ENCODE results near the gene ROMO1.
"Not testable (repeated sequence)": the region's sequence is repeated elsewhere in the genome, so short reads cannot be mapped to it uniquely, and the experiment has no call there.

Gene ROMO1

GRCh38 chr20:35681960-35682359 lies 17.2 kb upstream of the ROMO1 start:
- no peak for DNase-seq

DNA sequence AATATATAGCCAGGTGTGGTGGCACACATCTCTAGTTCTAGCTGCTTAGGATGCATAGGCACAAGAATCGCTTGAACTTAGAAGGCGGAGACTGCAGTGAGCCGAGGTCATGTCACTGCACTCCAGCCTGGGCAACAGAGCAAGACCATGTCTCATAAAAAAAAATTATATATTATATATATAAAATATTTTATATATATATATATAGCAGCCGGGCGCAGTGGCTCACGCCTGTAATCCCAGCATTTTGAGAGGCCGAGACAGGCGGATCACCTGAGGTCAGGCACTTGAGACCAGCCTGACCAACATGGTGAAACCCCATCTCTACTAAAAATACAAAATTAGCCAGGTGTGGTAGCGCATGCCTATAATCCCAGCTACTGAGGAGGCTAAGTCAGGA lies 13.8 kb upstream of the ROMO1 start:
- DNase-seq: not testable (repeated sequence)

- not testable (repeated sequence) for DNase-seq
These were observed 12.3 kb upstream of the ROMO1 start for GRCh38 chr20:35686872-35687271.

DNA sequence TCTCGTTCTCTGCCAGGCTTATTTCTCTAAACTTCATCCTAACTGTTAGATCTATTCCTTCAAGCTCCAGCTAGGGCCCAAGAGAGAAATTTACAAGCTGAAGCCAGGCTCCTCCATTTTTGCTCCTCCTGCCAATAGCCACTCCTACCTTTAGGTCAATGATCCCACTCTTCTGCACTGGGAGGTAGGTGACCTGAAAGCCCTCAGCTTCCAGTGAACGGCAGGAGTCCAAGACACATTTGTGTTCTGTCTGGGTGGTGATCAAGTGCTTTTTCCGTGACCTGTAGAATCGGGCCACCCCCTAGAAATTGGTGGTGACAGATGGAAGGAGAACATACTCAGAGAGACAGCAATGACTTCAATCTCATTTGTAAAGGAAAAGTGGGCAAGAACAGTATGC lies 8.9 kb upstream of the ROMO1 start:
- no peak for DNase-seq

DNA sequence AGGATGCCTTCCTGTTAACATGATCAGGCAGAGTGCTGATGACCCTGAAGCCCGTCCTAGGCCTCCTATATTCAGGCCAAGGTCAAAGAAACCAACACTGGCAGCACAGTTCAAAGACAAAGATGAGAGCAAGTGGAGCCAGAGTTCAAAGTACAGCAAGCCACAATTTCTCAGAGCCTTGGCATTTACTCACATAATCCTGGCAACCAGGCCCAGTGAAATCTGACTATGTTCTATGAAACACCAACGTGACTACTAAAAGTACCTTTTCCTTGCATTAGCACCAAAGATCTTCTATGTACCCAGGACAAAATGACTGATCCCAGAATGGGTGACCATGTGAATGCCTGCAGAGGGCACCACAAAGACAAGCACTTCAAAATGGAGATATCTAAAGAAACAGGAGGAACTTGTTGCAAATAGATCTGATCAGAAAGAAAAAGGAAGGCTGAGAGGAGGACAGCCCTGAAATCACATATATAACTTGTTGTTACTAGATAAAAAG lies 3.9 kb upstream of the ROMO1 start:
- DNase-seq: no peak

- no peak for DNase-seq
These were observed 3.2 kb upstream of the ROMO1 start for GRCh38 chr20:35695978-35696377.

DNA sequence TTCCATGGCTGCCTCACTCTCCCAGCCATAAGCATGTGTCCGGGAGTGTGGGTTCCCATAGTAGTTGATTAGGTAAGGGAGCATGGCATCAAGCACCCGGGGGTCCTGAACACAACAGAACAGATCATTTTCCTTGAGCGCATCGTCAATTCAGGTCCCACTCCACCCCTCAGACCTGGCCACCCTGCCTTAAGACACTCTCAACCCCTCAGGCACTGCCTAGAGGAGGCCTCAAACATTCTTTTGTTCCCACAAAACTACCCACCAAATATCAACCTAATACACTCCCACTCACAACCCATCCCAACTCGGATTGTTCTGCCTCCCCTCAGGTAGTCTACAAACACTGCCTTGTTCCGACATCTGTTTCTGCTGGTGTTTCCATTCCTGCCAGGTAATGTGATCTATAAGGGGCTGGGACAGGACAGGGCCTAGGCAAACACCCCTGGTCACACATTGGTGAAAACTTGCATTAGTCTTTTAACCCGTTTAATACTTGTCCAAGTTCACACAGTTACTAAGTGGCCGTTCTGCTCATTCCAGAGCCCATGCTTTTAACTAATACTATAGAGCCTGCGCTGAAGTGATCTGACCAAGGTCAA lies 1.4 kb upstream of the ROMO1 start:
- no peak for DNase-seq

DNA sequence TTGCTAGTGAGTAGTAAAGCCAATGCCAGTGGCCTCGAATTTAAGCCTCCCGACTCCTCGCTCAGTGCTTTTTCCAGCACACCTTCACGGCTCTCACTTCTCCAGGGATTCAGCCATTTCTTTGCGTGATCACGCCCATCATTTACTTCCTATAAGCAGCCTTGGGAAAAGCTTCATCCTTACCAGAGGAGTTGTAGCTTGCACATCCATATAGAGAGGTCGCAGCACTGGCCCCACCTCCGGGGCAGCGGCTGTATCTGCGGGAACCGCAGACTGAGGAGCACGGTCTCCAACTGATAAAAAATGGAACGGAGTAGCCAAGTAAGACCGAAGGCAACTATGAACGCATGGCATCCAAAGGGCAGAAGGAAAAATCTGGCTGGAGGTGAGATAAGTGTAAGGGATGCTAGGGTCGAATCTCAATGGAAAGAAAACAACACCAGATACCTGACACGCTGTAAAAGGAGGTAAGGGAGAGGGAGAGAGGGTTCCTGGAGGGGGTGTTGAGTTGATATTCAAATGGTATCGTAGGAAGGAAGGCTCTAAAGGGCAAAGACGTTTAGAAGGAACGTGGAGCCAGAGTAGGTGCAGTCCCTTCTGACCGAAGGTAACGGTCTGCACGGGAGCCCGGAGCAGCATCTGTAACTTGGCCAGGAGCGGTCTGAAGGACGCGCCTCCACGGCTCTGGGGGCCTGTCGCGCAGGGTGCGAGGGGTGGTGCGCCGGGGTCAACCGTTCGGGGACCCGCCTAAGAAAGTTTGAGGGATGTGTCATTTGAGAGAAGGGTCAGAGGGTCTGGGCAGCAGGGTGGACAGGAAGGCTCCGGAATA lies 693 bp upstream of the ROMO1 start:
- no peak for DNase-seq

GRCh38 chr20:35699957-35700624 lies 886 bp downstream of the ROMO1 start:
- no peak for DNase-seq

- no peak for DNase-seq
These were observed 1.5 kb downstream of the ROMO1 start for GRCh38 chr20:35700625-35701148.

DNA sequence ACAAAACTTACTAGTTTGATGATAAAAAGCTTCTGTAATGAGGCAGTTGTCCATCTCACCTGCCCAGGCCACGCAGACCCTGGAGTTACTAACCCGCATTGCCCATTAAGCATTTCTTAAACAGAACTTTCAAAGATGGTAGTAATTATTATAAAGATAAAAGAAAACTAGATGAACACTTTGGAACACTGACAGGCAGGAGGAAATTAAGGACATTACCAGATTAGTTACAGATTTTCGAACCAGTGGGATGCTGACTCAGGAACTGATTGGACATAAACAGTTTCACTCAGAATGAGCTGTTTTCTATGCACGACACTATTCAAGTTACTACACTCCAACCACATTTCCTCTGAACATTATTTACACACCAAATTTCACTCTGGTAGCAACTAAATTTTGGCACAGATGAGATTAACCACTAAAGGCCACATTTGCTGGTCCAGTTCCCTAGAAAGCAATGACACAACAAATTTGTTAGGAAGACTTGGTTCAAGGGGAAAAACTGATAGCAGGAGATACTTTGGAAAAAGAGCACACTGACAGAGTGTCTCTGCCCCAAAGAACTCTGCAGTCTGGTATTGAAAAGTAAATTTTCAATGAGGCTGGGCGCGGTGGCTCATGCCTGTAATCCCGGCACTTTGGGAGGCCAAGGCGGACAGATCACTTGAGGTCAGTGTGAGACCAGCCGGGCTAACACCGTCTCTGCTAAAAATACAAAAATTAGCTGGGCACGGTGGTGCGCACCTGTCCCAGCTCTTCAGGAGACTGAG lies 3.0 kb downstream of the ROMO1 start:
- no peak for DNase-seq

GRCh38 chr20:35702824-35703695 lies 3.9 kb downstream of the ROMO1 start:
- no peak for DNase-seq

DNA sequence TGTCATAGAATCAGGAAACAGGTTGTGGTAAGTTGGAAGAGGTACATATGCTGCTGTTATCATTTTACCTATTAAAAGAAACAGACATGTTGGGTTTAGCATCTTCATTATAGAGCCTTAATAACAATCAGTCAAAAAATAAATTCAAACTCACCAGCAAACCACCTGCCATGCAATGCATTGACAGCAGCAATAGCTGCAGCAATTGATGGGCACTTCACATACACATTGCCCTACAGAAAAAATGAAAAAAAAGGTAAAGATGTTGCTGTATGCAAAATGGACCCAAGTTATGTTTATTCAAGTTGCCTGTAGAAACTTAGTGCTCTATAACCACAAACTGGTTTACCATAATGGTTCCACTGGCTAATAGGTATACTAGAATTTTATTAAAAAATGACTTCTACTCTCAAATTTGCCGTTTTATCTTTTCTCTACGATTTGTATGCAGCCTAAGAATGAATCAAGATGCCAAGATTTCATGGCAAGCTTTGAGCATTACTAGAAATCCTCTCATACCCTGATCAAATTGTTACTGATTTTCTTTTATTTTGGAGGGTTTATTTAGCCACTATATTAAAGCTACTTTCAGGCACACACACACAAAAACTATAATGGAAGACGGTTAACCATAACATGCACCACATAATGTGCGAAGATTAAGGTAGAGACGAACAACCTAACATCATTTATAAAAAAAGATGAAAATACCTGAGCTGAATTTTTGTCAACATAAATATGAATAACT lies 5.5 kb downstream of the ROMO1 start:
- DNase-seq: no peak

GRCh38 chr20:35705894-35706293 lies 6.7 kb downstream of the ROMO1 start:
- not testable (repeated sequence) for DNase-seq

- DNase-seq: not testable (repeated sequence)
These were observed 7.7 kb downstream of the ROMO1 start for GRCh38 chr20:35706591-35707529.

DNA sequence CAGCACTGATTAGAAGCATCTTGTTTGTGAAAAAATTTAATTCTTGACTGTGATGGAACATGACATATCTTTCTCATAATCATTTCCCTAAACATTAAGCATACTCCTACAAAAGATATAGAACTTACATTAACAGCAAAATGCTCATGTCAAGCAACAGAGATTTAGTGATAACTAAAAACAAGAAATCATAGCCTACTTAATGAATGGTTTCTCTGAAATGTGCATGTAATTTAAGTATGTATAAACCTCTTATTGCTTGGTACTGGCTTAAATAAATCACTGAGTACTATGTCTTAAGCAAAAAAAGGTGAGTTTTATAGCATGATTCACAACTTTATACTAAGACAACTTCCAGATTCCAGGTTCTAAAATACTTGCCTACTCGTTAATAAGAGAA lies 9.3 kb downstream of the ROMO1 start:
- DNase-seq: no peak

GRCh38 chr20:35709259-35709658 lies 10.1 kb downstream of the ROMO1 start:
- DNase-seq: no peak

- DNase-seq: no peak
These were observed 10.8 kb downstream of the ROMO1 start for GRCh38 chr20:35710039-35710438.

DNA sequence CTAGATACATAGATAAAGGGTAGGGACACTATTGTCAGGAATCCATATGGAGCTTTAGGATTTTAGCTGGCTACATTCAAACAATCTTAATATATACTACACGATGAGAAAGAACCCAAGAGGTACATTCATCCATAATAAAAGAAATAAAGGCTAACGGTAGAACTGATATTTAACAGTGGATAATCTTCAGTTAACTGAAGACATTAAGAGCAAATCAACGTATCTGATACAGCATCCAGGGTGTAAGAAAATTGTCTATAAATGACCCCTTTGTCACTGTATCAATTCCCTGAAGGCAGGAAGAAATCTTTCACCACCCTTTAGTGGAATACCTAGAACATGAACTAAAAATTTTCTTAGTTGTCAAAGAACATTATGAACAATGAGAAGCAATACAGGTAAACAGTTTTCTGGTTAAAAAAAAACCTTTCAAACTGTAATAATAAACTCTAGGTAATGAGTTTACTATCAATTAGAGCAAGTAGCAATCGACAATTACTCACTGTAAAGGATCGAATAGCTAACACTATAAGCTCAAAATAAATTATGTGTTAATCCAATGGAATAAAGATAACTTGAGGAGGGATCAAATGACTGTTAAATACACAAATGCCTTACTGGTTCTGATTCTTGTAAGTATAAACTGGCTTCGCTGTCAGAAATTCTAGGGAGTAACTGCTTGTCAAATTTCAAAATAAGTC lies 11.8 kb downstream of the ROMO1 start:
- no peak for DNase-seq

Data from stimulated activated naive CD4-positive, alpha-beta T cell (primary cell).